Hypothalamus (tissue), 51 donors: ENCODE results near the gene TPRKB.
"Not testable (repeated sequence)": the region's sequence is repeated elsewhere in the genome, so short reads cannot be mapped to it uniquely, and the experiment has no call there.

Source experiments
- DNase-seq, 51 donors: peaks; one replicate each; lab custom pipeline; 2025; lab: John Stamatoyannopoulos, UW

TPRKB gene

GRCh38 chr2:73700661-73701447, 36.3 kb downstream of the TPRKB start:
- no peak for DNase-seq

- peak in 1 of 51 donors; percentile 7 for DNase-seq
Measured at GRCh38 chr2:73700131-73700611, 37.0 kb downstream of the TPRKB start.

GRCh38 chr2:73699437-73699836, 37.7 kb downstream of the TPRKB start:
- DNase-seq: no peak

- no peak for DNase-seq
Measured at GRCh38 chr2:73698101-73698500, 39.0 kb downstream of the TPRKB start.

- no peak for DNase-seq
Measured at GRCh38 chr2:73697606-73698005, 39.5 kb downstream of the TPRKB start.

GRCh38 chr2:73696985-73697384, 40.2 kb downstream of the TPRKB start:
- not testable (repeated sequence) for DNase-seq

- DNase-seq: not testable (repeated sequence)
Measured at GRCh38 chr2:73696521-73696920, 40.6 kb downstream of the TPRKB start.

GRCh38 chr2:73690372-73691088, 46.6 kb downstream of the TPRKB start:
- DNase-seq: peak in 2 of 51 donors; percentile 3 to 4

- DNase-seq: not testable (repeated sequence)
Measured at GRCh38 chr2:73688494-73688893, 48.7 kb downstream of the TPRKB start.

- no peak for DNase-seq
Measured at GRCh38 chr2:73685764-73686438, 51.2 kb downstream of the TPRKB start.

- DNase-seq: not testable (repeated sequence)
Measured at GRCh38 chr2:73684905-73685304, 52.2 kb downstream of the TPRKB start.

GRCh38 chr2:73684325-73684724, 52.8 kb downstream of the TPRKB start:
- DNase-seq: not testable (repeated sequence)

- peak in 2 of 51 donors; percentile 2 to 3 for DNase-seq
Measured at GRCh38 chr2:73679951-73680571, 57.1 kb downstream of the TPRKB start.
